HuH-7.5 (cell line): ENCODE data around the gene XXYLT1.

Experiments used
- DNase-seq: peaks from one replicate; pipeline ENCODE4 v3.0.0; 2011; ENCODE audit warnings: low spot score

XXYLT1 gene

GRCh38 chr3:195025056-195025883, 245.7 kb downstream of the XXYLT1 start:
- DNase-seq, result no peak

- no peak for DNase-seq
These were observed 247.0 kb downstream of the XXYLT1 start for GRCh38 chr3:195023989-195024388.

GRCh38 chr3:195023576-195023975, 247.4 kb downstream of the XXYLT1 start:
- no peak for DNase-seq

- no peak for DNase-seq
These were observed 249.3 kb downstream of the XXYLT1 start for GRCh38 chr3:195021692-195022091.

- no peak for DNase-seq
These were observed 250.0 kb downstream of the XXYLT1 start for GRCh38 chr3:195020921-195021320.

GRCh38 chr3:195020185-195020584, 250.8 kb downstream of the XXYLT1 start:
- no peak for DNase-seq

- DNase-seq, result no peak
These were observed 251.6 kb downstream of the XXYLT1 start for GRCh38 chr3:195019335-195019734.
